Right ventricle myocardium inferior (tissue), 1 donor: ENCODE data around the gene CCDC121. TPM values are rescaled to one million over a fixed set of nuclear protein-coding genes. Genes with fewer than 3 reads are reported as not detected.
A peak's percentile ranks its signal among the peaks of the same experiment; 100 is the strongest.

Experiments
- ATAC-seq: fragments of 200-7000 bp; cut with Tn5 transposase; one replicate; pipeline ENCODE4 v1.9.1; 2020; ENCODE audit warnings: mild to moderate bottlenecking, moderate library complexity
- DNase-seq: peaks from one replicate; pipeline ENCODE4 v3.0.0; 2021; ENCODE audit errors: missing footprints
- intact Hi-C: fragments of 100-400 bp; cut with DNase I; formaldehyde crosslinking; loops from one replicate; pipeline ENCODE4 v1.11.0; 2022
- total RNA-seq: library from RNA; stranded (reverse); fragmentation: NEBNext Ultra II Directional; extraction: Animal tissue kit (Norgen Biotek cat#: 25700); gene quantifications from one replicate; pipeline ENCODE4 v1.2.1, GENCODE V29; 2021
- donor health status: DM: no; HTN: yes; CAD: no; lungs with severe emphysema.

The CCDC121 gene
- total RNA-seq, 1 donor from 2014 or later: 6.2 TPM

- intact Hi-C loops: no loop called here
- DNase-seq: no peak
- no peak for ATAC-seq
Observed at GRCh38 chr2:27588308-27588707, 40.5 kb downstream of the CCDC121 start.

GRCh38 chr2:27587025-27587424, 41.8 kb downstream of the CCDC121 start:
- intact Hi-C loops: no loop called here
- no peak for DNase-seq
- ATAC-seq: no peak

- DNase-seq (no peak), ATAC-seq (no peak)
- intact Hi-C loops: loop anchor here (5.0 kb wide), 1 partner anchor 92 kb away; no protein-coding TSS in a partner anchor
Observed at GRCh38 chr2:27584597-27584996, 44.2 kb downstream of the CCDC121 start.

- intact Hi-C loops: loop anchor here (5.0 kb wide), 1 partner anchor 91 kb away; no protein-coding TSS in a partner anchor
- no peak for ATAC-seq
- DNase-seq: no peak
Observed at GRCh38 chr2:27583390-27583915, 45.4 kb downstream of the CCDC121 start.

- DNase-seq: peak; percentile 95
- peak; percentile 97 for ATAC-seq
- intact Hi-C loops: loop anchor here (5.0 kb wide), 1 partner anchor 91 kb away; no protein-coding TSS in a partner anchor
Observed at GRCh38 chr2:27582695-27583389, 46.0 kb downstream of the CCDC121 start, which contains the start of gene ZNF512. Gene ZNF512 (plus strand): TSS chr2:27583042. CDS start chr2:27583113, 71 bp downstream.

- intact Hi-C loops: loop anchor here (5.0 kb wide), 1 partner anchor 90 kb away; no protein-coding TSS in a partner anchor
- DNase-seq (no peak), ATAC-seq (no peak)
Observed at GRCh38 chr2:27582129-27582694, 46.6 kb downstream of the CCDC121 start.

GRCh38 chr2:27581417-27582128, 47.2 kb downstream of the CCDC121 start:
- ATAC-seq (no peak), DNase-seq (no peak)
- intact Hi-C loops: loop anchor here (5.0 kb wide), 1 partner anchor 89 kb away; no protein-coding TSS in a partner anchor

Other genes with a start within 250 kb of the CCDC121 start
- 6.8 TPM for gene ZNF513, start 248.3 kb downstream of the CCDC121 start, total RNA-seq
- gene PPM1G, start 219.4 kb downstream of the CCDC121 start, total RNA-seq: 35.6 TPM
- 58.4 TPM for gene NRBP1, start 200.4 kb downstream of the CCDC121 start, total RNA-seq
- 0.60 TPM for gene KRTCAP3, start 186.6 kb downstream of the CCDC121 start, total RNA-seq
- 19.3 TPM for gene IFT172, start 139.3 kb downstream of the CCDC121 start, total RNA-seq
- gene FNDC4, start 133.8 kb downstream of the CCDC121 start, total RNA-seq: 2.9 TPM
- gene GCKR, start 132.2 kb downstream of the CCDC121 start, total RNA-seq: not detected
- gene ZNF512, start 46.0 kb downstream of the CCDC121 start, total RNA-seq: 18.3 TPM
- gene GPN1, start within 50 bp of the CCDC121 start, total RNA-seq: 18.9 TPM
- 26.3 TPM for gene SUPT7L, start 34.6 kb upstream of the CCDC121 start, total RNA-seq
- 20.6 TPM for gene SLC4A1AP, start 34.9 kb upstream of the CCDC121 start, total RNA-seq
- gene MRPL33, start 142.7 kb upstream of the CCDC121 start, total RNA-seq: 360 TPM